Fibroblast of lung (primary cell): Measurements from ENCODE around the gene PGPEP1.

Source experiments
- EZH2 ChIP-seq: IDR thresholded peaks from 2 replicates; pipeline ENCODE4 v1.5.1; 2012; ENCODE audit warnings: low read length, control low read depth, mild to moderate bottlenecking; ENCODE audit errors: missing control alignments
- TF ChIP-seq, protein P1 (sequence below), 2 donors: IDR thresholded peaks in 1 of 2; conservative IDR thresholded peaks in 1 of 2; 1 replicate in 1 of 2; 2 replicates in 1 of 2; pipeline ENCODE4 v1.5.1; 2011 to 2012; ENCODE audit warnings: low read length in 2 of 2, control low read depth in 1 of 2, inconsistent platforms in 1 of 2, low read depth in 1 of 2, mild to moderate bottlenecking in 1 of 2

DNA sequence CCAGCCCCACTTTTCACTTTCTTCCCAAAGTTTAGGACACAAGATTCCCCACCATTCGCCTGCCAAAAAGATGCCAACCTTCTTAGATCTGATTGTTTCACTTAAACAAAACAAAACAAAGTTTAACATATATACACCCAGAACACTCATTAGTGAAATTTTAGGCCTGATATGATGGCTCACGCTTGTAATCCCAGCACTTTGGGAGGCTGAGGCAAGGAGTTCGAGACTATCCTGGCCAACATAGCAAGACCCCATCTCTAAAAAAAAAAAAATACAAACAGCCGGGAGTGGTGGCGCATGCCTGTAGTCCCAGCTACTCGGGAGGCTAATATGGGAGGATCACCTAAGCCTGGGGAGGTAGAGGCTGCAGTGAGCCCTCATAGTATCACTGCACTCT is 4.9 kb downstream of the PGPEP1 start:
- TF ChIP-seq, protein P1, sequence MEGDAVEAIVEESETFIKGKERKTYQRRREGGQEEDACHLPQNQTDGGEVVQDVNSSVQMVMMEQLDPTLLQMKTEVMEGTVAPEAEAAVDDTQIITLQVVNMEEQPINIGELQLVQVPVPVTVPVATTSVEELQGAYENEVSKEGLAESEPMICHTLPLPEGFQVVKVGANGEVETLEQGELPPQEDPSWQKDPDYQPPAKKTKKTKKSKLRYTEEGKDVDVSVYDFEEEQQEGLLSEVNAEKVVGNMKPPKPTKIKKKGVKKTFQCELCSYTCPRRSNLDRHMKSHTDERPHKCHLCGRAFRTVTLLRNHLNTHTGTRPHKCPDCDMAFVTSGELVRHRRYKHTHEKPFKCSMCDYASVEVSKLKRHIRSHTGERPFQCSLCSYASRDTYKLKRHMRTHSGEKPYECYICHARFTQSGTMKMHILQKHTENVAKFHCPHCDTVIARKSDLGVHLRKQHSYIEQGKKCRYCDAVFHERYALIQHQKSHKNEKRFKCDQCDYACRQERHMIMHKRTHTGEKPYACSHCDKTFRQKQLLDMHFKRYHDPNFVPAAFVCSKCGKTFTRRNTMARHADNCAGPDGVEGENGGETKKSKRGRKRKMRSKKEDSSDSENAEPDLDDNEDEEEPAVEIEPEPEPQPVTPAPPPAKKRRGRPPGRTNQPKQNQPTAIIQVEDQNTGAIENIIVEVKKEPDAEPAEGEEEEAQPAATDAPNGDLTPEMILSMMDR (conservative IDR thresholded peaks at IDR 0.05 in 1 of 2, IDR thresholded peaks at IDR 0.05 in 1 of 2; ENCODE audit: low read depth in 1 of 2, low read length in 2 of 2) = no peak
- TF ChIP-seq EZH2 = no peak
